A549 treated with CpdA at 1 μM for 4 hours (cell line): ENCODE measurements around the gene MAT2A. TPM values are rescaled to one million over a fixed set of nuclear protein-coding genes. Genes with fewer than 3 reads are reported as not detected.

ENCODE experiments used
- total RNA-seq: library from RNA; stranded (reverse); fragments of 200-300 nt; extraction: Qiagen RNA extraction; gene quantifications from 5 replicates; pipeline ENCODE4 v1.2.3, GENCODE V29; 2022; ENCODE audit warnings: low read depth

The MAT2A gene
- total RNA-seq, result 428 to 492 TPM (median 474 TPM) in 5 replicates

DNA sequence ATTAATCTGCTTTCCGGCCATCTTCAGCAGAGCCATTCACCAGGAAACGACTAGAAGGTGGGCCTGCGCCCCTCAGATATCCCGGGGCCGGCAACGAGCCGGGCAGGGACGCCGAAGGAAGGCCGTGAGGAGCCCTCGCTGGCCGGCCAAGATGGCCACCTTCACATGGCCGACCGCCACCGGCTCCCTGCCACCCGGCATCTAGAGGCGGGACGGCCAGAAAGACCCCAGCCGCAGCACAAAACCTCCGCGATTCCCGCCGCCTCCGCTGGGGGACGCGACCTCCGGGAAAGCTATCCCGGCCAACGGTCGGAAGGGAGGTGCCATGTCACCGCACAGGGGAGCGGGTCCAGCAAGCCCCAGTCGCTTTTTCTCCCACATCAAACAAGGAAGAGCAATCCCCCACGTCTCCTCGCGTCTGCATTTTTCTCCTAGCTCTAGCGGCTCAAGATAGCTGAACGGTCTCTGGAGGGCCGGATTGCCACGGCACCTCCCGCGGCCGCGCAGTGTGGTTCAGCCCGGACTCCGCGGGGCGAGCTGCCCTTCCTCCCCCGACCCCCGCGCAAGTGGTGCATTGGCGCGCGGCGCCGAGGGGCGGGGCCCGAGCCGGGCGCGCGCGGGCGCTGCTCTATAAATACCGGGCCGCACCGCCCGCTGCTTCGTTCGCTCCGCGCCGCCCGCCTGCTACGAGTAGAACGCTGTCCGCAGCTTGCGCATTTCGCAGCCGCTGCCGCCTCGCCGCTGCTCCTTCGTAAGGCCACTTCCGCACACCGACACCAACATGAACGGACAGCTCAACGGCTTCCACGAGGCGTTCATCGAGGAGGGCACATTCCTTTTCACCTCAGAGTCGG, at the start of gene MAT2A:
Gene MAT2A, plus strand, starts transcription at position 662 of the 854 bp plus-strand sequence. Its CDS starts 120 bp downstream, at position 782.

GRCh38 chr2:85561280-85562212, 22.6 kb downstream of the MAT2A start, which contains the start of gene GGCX:
Gene GGCX (minus strand): TSS chr2:85561493. CDS start chr2:85561428, 65 bp downstream.

DNA sequence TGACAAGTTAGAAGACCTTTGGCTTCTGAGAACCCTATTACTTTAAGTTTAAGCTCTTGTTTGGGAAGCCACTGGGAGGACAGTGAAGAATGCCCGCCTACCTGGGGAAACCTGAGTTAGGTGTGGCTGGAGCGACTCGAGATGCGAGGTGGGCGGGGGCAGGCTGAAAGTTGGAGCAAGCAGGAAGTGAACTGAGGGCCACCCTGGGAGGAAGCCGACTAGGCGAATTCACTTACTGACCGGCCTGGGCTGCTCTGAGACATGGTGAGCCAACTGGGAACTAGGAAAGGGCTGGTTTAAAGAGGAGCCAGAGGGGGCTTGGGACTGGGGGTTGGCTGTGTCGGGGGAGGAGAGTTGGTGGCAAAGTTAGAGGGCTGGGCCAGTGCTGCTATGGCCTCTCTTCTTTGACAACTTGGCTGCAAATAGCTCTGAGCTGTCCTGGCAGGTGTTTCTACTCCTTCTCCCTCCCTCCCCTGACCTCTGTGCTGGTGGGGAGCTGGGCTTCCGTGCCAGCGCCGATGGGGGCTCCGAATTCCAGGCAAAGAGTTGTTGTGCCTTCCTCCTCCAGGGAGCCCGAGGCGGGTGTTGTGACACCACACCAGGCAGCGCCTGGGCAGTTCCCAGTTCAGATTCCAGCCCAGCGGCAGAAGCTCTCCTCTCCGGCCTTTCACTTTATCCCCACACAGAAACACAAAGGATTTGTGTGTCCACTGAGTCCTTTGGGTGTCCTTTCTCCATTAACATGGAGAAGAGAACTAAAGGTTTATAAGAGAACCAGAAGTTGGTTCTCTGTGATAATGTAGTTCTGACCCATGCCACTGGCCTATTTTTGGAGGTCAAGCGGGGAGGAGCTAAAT, 38.6 kb downstream of the MAT2A start, which contains the start of gene VAMP8:
Gene VAMP8, plus strand, starts transcription at position 201 of the 857 bp plus-strand sequence. Its CDS starts 61 bp downstream, at position 262.

DNA sequence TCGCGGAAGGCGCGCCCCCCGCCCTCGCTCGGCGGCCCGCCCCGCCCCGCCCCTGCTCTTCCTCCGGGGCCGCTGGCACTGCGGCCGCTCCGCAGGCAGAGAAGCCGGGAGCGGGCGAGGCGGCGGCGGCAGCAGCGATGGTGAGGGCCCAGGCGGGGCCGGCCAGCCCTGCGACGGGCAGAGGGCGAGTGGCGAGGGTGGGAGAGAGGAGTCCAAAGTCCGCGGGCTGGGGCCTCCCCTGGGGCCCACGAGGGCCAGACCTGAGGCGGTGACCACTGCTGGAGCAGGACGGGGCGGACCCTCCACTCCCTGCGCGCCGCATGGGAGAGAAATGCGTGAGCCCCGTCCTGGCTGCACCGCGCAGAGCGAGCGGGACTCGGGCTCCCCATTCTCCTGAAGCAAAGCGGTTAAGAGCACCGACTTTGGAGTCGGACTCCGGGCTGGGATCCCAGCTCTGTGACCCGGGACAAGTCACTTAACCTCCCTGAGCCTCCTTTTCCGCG, 45.4 kb downstream of the MAT2A start, which contains the start of gene VAMP5:
Gene VAMP5, plus strand, starts transcription at position 78 of the 503 bp plus-strand sequence. Its CDS starts 60 bp downstream, at position 138.

Other genes with a start within 250 kb of the MAT2A start
- 85.4 to 109 TPM (median 99.5 TPM) in 5 replicates for gene TGOLN2, start 211.2 kb upstream of the MAT2A start, total RNA-seq
- gene RETSAT, start 184.6 kb upstream of the MAT2A start, total RNA-seq, result 43.6 to 53.9 TPM (median 45.6 TPM) in 5 replicates
- gene ELMOD3, start 184.4 kb upstream of the MAT2A start, total RNA-seq, result 12.7 to 14.5 TPM (median 13.4 TPM) in 5 replicates
- 86.1 to 105 TPM (median 92.6 TPM) in 5 replicates for gene CAPG, start 128.8 kb upstream of the MAT2A start, total RNA-seq
- 0.43 to 1.0 TPM (median 0.78 TPM) in 5 replicates for gene SH2D6, start 120.5 kb upstream of the MAT2A start, total RNA-seq
- 41.6 to 46.9 TPM (median 43.3 TPM) in 5 replicates for gene GGCX, start 22.3 kb downstream of the MAT2A start, total RNA-seq
- gene VAMP8, start 38.4 kb downstream of the MAT2A start, total RNA-seq, result 13.5 to 22.3 TPM (median 18.2 TPM) in 5 replicates
- 0.11 TPM in 1 of 5 replicates, not detected in the others for gene VAMP5, start 45.3 kb downstream of the MAT2A start, total RNA-seq
- 179 to 200 TPM (median 183 TPM) in 5 replicates for gene RNF181, start 56.6 kb downstream of the MAT2A start, total RNA-seq
- 10.2 to 15.1 TPM (median 11.9 TPM) in 5 replicates for gene TMEM150A, start 63.5 kb downstream of the MAT2A start, total RNA-seq
- gene C2orf68, start 72.9 kb downstream of the MAT2A start, total RNA-seq, result 21.3 to 27.9 TPM (median 25.0 TPM) in 5 replicates
- 69.7 to 77.5 TPM (median 72.0 TPM) in 5 replicates for gene USP39, start 77.0 kb downstream of the MAT2A start, total RNA-seq
- gene SFTPB, start 129.0 kb downstream of the MAT2A start, total RNA-seq, result 0.09 to 0.29 TPM (median 0.20 TPM) in 4 of 5 replicates, not detected in the other
- 0.17 to 0.49 TPM in 2 of 5 replicates, not detected in the others for gene GNLY, start 155.2 kb downstream of the MAT2A start, total RNA-seq
- 4.2 to 6.6 TPM (median 4.5 TPM) in 5 replicates for gene ATOH8, start 214.8 kb downstream of the MAT2A start, total RNA-seq